ENCODE results near the gene DRD2. TPM values are rescaled to one million over a fixed set of nuclear protein-coding genes. Genes with fewer than 3 reads are reported as not detected.

DRD2 gene
- total RNA-seq, 1 experiment from 2014 or later = 0.44 TPM

DNA sequence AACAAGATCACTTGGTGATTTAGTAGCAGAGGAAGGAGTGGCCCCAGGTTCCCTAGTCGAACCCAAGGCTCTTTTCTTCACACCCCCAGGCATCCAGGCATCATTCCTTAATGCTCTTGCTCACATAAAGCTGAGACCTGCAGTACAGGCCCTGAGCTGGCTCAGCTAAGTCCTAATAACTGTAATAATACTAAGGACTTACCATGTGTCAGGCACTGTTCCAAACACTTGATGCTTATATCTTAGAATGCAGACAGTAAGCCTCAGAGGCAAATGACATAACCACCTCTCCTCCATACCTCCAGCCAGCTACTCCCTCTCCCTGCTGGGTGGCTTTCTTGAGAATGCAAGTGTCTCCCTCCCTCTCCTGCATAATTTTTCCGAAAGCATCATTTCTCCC is 54.4 kb downstream of the DRD2 start:
- H2BK12ac ChIP-seq (ENCODE audit: insufficient read length, low read depth, low read length) = no peak overlapping the region

More for the DNA sequence above, 54.4 kb downstream of the DRD2 start:
- no peak overlapping the region for H3K23ac ChIP-seq (ENCODE audit: insufficient read length, low read depth, low read length)
- H3K14ac ChIP-seq (ENCODE audit: insufficient read depth, low read length) = no peak overlapping the region
- no peaks in the 10 kb centered on the region for H4K20me1 ChIP-seq (ENCODE audit: control insufficient read depth, insufficient read depth, insufficient read length)
- no peaks in the 10 kb centered on the region for H3K9me3 ChIP-seq (ENCODE audit: control insufficient read depth, low read depth, low read length)
- Mint-ChIP-seq H3K27ac (no peak overlapping the region), H3K9me3 (no peaks in the 10 kb centered on the region), H3K4me3 (no peak overlapping the region), H3K36me3 (ENCODE audit: insufficient read depth in 1 of 3, low read depth in 3 of 3) (no peaks in the 10 kb centered on the region), H3K4me1 (no peaks in the 10 kb centered on the region), H3K27me3 (ENCODE audit: low read depth) (peaks cover 7% of the 10 kb centered on the region)
- H3K27me3 ChIP-seq (ENCODE audit: insufficient read depth, low read length) = no peaks in the 10 kb centered on the region
- H2BK120ac ChIP-seq (ENCODE audit: low read depth, low read length, poor library complexity, severe bottlenecking) = no peak overlapping the region
- H3K79me2 ChIP-seq (ENCODE audit: insufficient read depth, low read length) = no peaks in the 10 kb centered on the region
- H2BK5ac ChIP-seq (ENCODE audit: insufficient read length, low read length) = no peak overlapping the region
- no peak overlapping the region for H4K5ac ChIP-seq (ENCODE audit: insufficient read length, low read depth, low read length)
- no peak overlapping the region for H4K8ac ChIP-seq (replicated peaks; ENCODE audit: insufficient read length, low read depth, low read length)
- no peaks in the 10 kb centered on the region for H3K79me1 ChIP-seq (ENCODE audit: insufficient read depth, low read depth, low read length, poor library complexity, severe bottlenecking)
- H3K23me2 ChIP-seq (ENCODE audit: insufficient read length, low read depth, low read length, poor library complexity, severe bottlenecking) = no peaks in the 10 kb centered on the region
- no peaks in the 10 kb centered on the region for H3K4me1 ChIP-seq (ENCODE audit: insufficient read depth, low read length)
- no peak overlapping the region for H3K27ac ChIP-seq (ENCODE audit: insufficient read length, low read depth, low read length)
- no peak overlapping the region for H3K4me2 ChIP-seq (ENCODE audit: insufficient read depth, insufficient read length, low read length)
- H2AK5ac ChIP-seq (ENCODE audit: insufficient read length, low read length) = no peak overlapping the region
- no CpG with 5 or more reads among the region's 2 CpGs for WGBS (ENCODE audit: extremely low coverage, insufficient read length, low lambda C conversion rate)
- H2AFZ ChIP-seq (ENCODE audit: low read length) = no peak overlapping the region
- no peak overlapping the region for H3K4ac ChIP-seq (ENCODE audit: low read depth, low read length)
- no peak overlapping the region for H3K18ac ChIP-seq (ENCODE audit: insufficient read length, low read depth, low read length)
- no peak overlapping the region for H3T11ph ChIP-seq (ENCODE audit: low read length)
- H3K56ac ChIP-seq (ENCODE audit: insufficient read length, low read depth, low read length) = no peak overlapping the region
- no peak overlapping the region for H4K91ac ChIP-seq (ENCODE audit: insufficient read length, low read depth, low read length)
- DNase-seq = no peak
- TF ChIP-seq, protein P1, sequence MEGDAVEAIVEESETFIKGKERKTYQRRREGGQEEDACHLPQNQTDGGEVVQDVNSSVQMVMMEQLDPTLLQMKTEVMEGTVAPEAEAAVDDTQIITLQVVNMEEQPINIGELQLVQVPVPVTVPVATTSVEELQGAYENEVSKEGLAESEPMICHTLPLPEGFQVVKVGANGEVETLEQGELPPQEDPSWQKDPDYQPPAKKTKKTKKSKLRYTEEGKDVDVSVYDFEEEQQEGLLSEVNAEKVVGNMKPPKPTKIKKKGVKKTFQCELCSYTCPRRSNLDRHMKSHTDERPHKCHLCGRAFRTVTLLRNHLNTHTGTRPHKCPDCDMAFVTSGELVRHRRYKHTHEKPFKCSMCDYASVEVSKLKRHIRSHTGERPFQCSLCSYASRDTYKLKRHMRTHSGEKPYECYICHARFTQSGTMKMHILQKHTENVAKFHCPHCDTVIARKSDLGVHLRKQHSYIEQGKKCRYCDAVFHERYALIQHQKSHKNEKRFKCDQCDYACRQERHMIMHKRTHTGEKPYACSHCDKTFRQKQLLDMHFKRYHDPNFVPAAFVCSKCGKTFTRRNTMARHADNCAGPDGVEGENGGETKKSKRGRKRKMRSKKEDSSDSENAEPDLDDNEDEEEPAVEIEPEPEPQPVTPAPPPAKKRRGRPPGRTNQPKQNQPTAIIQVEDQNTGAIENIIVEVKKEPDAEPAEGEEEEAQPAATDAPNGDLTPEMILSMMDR (conservative IDR thresholded peaks at IDR 0.05) = no peak
- no peak overlapping the region for H3K9ac ChIP-seq (ENCODE audit: extremely low read depth, insufficient read length, low read length)
- no peak overlapping the region for H2BK15ac ChIP-seq (ENCODE audit: low read depth, low read length)
- no peak overlapping the region for H2BK20ac ChIP-seq (ENCODE audit: low read depth, low read length, poor library complexity, severe bottlenecking)

All from H9 (cell line).